Endodermal cell (in vitro differentiated cells): Measurements from ENCODE around the gene TMUB2. TPM values are rescaled to one million over a fixed set of nuclear protein-coding genes. Genes with fewer than 3 reads are reported as not detected.

Source experiments
- DNase-seq: peaks from one replicate; pipeline ENCODE4 v3.0.0-alpha.2; 2017
- H3K27ac ChIP-seq: 2 replicates; pipeline ENCODE4 v1.5.1; 2013; ENCODE audit warnings: mild to moderate bottlenecking, low read depth, low read length, moderate library complexity
- H3K27me3 ChIP-seq: 2 replicates; pipeline ENCODE4 v1.6.1; 2013; ENCODE audit warnings: mild to moderate bottlenecking, low read length, moderate library complexity; ENCODE audit not compliant: insufficient read depth, control insufficient read depth, poor library complexity, severe bottlenecking
- H3K36me3 ChIP-seq: 2 replicates; pipeline ENCODE4 v1.7.0; 2013; ENCODE audit warnings: mild to moderate bottlenecking, low read length, moderate library complexity; ENCODE audit not compliant: control insufficient read depth, insufficient read depth
- H3K4me1 ChIP-seq: one replicate; pipeline ENCODE4 v1.7.0; 2013; ENCODE audit warnings: low read length; ENCODE audit not compliant: control insufficient read depth, insufficient read depth
- H3K4me3 ChIP-seq: 2 replicates; pipeline ENCODE4 v1.5.1; 2013; ENCODE audit warnings: mild to moderate bottlenecking, low read length, moderate library complexity
- H3K9ac ChIP-seq: 2 replicates; pipeline ENCODE4 v1.6.1; 2013; ENCODE audit warnings: mild to moderate bottlenecking, low read length, moderate library complexity; ENCODE audit not compliant: poor library complexity, severe bottlenecking; ENCODE audit errors: extremely low read depth
- H3K9me3 ChIP-seq: 2 replicates; pipeline ENCODE4 v1.6.1; 2013; ENCODE audit warnings: mild to moderate bottlenecking, low read length, moderate library complexity; ENCODE audit not compliant: control insufficient read depth
- H3K27ac Mint-ChIP-seq: 2 replicates; pipeline ENCODE4 v1.8.0; 2020; ENCODE audit warnings: mixed read lengths
- H3K27me3 Mint-ChIP-seq: 2 replicates; pipeline ENCODE4 v1.8.0; 2021; ENCODE audit warnings: mild to moderate bottlenecking, mixed read lengths; ENCODE audit not compliant: insufficient read depth
- H3K36me3 Mint-ChIP-seq: 2 replicates; pipeline ENCODE4 v1.8.0; 2020; ENCODE audit warnings: low read depth, mixed read lengths
- H3K4me1 Mint-ChIP-seq: 2 replicates; pipeline ENCODE4 v1.8.0; 2020; ENCODE audit warnings: mixed read lengths
- H3K4me3 Mint-ChIP-seq: 2 replicates; pipeline ENCODE4 v1.8.0; 2020; ENCODE audit warnings: mild to moderate bottlenecking, moderate library complexity, mixed read lengths
- H3K9me3 Mint-ChIP-seq: 2 replicates; pipeline ENCODE4 v1.8.0; 2020; ENCODE audit warnings: mild to moderate bottlenecking, mixed read lengths
- WGBS, 2 experiments: methylation state at CpG; one replicate each; pipeline versions ENCODE4 v1.1.5 to v1.1.7; 2013; ENCODE audit warnings: missing lambda C conversion rate in 2 of 2, mixed read lengths in 1 of 2; ENCODE audit not compliant: insufficient coverage in 1 of 2, insufficient read length in 1 of 2; 5-methylcytosine and 5-hydroxymethylcytosine counted together
- total RNA-seq, 2 donors: library from RNA; stranded (reverse); fragmentation: NEBNext Ultra II Directional in 1 of 2; extraction: Animal tissue kit (Norgen Biotek cat#: 25700) in 1 of 2; gene quantifications; 2 replicates in 1 of 2; 3 replicates in 1 of 2; pipeline ENCODE4 v1.2.1, GENCODE V29; 2021
- TF ChIP-seq, protein P1 (sequence below): fragments of 200-600 bp; sonication (generic); conservative IDR thresholded peaks from 2 replicates; pipeline ENCODE4 v1.5.0; 2021; ENCODE audit warnings: antibody characterized with exemption, mild to moderate bottlenecking

TMUB2 gene
- total RNA-seq, 2 donors from 2014 or later = 28.8 to 33.1 TPM

DNA sequence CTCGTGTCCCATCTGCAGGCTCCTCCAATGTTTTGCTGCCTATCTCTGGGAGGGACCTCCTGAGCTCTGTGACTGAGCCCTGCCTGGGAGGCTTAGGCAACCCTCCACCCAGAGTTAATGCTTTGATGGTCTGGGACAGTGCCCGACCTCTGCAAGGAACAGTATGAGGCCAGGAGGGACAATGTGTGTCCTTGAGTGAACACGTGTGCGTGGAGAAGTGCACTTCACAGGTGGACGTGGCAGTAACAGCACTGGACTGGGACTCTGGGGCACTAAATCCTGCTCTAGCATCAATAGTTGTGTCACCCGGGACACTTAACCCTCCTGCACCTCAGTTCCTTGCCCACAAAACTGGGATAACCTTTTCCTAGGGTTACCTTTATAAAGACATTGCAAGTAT, 28.1 kb downstream of the TMUB2 start:
- Mint-ChIP-seq H3K4me1 (peaks cover 6% of the 10 kb centered on the region), H3K27me3 (no peaks in the 10 kb centered on the region), H3K4me3 (no peak overlapping the region), H3K9me3 (no peaks in the 10 kb centered on the region), H3K27ac (no peak overlapping the region), H3K36me3 (peaks cover 58% of the 10 kb centered on the region)
- Histone ChIP-seq H3K36me3 (peaks cover 58% of the 10 kb centered on the region), H3K4me3 (no peak overlapping the region), H3K4me1 (peaks cover 3% of the 10 kb centered on the region), H3K27ac (no peak overlapping the region), H3K9me3 (no peaks in the 10 kb centered on the region), H3K9ac (no peak overlapping the region), H3K27me3 (no peaks in the 10 kb centered on the region)
- no peak for DNase-seq
- TF ChIP-seq, protein P1, sequence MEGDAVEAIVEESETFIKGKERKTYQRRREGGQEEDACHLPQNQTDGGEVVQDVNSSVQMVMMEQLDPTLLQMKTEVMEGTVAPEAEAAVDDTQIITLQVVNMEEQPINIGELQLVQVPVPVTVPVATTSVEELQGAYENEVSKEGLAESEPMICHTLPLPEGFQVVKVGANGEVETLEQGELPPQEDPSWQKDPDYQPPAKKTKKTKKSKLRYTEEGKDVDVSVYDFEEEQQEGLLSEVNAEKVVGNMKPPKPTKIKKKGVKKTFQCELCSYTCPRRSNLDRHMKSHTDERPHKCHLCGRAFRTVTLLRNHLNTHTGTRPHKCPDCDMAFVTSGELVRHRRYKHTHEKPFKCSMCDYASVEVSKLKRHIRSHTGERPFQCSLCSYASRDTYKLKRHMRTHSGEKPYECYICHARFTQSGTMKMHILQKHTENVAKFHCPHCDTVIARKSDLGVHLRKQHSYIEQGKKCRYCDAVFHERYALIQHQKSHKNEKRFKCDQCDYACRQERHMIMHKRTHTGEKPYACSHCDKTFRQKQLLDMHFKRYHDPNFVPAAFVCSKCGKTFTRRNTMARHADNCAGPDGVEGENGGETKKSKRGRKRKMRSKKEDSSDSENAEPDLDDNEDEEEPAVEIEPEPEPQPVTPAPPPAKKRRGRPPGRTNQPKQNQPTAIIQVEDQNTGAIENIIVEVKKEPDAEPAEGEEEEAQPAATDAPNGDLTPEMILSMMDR = no peak
- WGBS, 2 experiments = 95 to 98% methylated on average over 6 of the region's 6 CpGs

DNA sequence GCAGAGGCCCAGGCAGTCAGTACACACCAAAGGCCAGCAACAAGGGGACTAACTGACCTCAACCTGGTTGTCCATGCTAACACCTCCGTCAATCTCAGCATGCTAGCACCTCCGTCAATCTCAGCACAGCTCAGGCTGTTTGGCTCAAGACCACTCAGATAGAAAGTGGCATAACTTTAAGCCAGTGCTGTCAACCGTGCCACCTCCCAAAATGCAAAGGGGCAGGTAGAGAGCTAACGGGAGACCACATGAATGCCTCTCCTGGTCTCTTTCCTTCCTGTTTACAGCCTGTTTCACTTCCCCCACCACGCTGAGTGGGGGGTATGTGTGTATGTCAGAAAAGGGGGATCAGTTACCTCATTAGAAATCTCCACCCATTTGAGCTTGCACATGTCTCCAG, 29.4 kb downstream of the TMUB2 start:
- Histone ChIP-seq H3K9me3 (no peaks in the 10 kb centered on the region), H3K4me1 (peaks cover 3% of the 10 kb centered on the region), H3K36me3 (peaks cover 49% of the 10 kb centered on the region), H3K4me3 (no peak overlapping the region), H3K27me3 (no peaks in the 10 kb centered on the region), H3K27ac (no peak overlapping the region), H3K9ac (no peak overlapping the region)
- H3K4me3 Mint-ChIP-seq = no peak overlapping the region
- TF ChIP-seq, protein P1 = no peak
- no peaks in the 10 kb centered on the region for H3K27me3 Mint-ChIP-seq
- H3K4me1 Mint-ChIP-seq = peaks cover 6% of the 10 kb centered on the region
- no peak for DNase-seq
- no peak overlapping the region for H3K27ac Mint-ChIP-seq
- H3K36me3 Mint-ChIP-seq = peaks cover 53% of the 10 kb centered on the region
- WGBS, 2 experiments = 93 to 94% methylated on average over 3 to 4 of the region's 5 CpGs
- no peaks in the 10 kb centered on the region for H3K9me3 Mint-ChIP-seq

DNA sequence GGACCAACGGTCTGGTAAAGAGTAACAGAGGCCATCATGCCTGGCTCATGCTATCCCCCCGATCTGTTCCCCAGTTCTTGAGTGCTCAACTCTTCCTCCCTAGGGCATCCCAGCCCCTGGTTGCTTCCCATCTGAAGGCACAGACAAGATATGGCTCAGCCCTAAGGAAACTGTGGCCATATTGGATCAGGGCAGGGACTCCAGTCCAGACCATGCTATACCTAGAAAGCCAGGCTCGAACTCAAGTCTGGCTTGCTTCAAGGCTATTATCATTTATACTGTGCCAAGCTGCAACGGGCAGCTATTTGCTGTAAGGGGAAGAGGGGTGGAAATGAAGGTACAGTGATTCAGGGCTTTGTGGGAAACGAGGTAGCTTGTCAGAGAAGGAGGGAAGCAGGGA, 29.9 kb downstream of the TMUB2 start:
- peaks cover 3% of the 10 kb centered on the region for H3K4me1 ChIP-seq
- Mint-ChIP-seq H3K36me3 (peaks cover 49% of the 10 kb centered on the region), H3K27me3 (no peaks in the 10 kb centered on the region), H3K27ac (no peak overlapping the region), H3K4me1 (peaks cover 6% of the 10 kb centered on the region), H3K9me3 (no peaks in the 10 kb centered on the region), H3K4me3 (peak overlapping the region; percentile 86)
- TF ChIP-seq, protein P1 = no peak
- no peaks in the 10 kb centered on the region for H3K9me3 ChIP-seq
- DNase-seq = no peak
- no peak overlapping the region for H3K9ac ChIP-seq
- H3K4me3 ChIP-seq = peak overlapping the region; percentile 84
- H3K27ac ChIP-seq = no peak overlapping the region
- H3K27me3 ChIP-seq = no peaks in the 10 kb centered on the region
- peaks cover 44% of the 10 kb centered on the region for H3K36me3 ChIP-seq
- WGBS, 2 experiments = 95 to 96% methylated on average over 4 to 5 of the region's 5 CpGs
